ENCODE results near the gene TMEM151B. TPM values are rescaled to one million over a fixed set of nuclear protein-coding genes. Genes with fewer than 3 reads are reported as not detected.

The TMEM151B gene
- total RNA-seq: under 1 TPM; 0.21 to 0.31 TPM
- long read RNA-seq: 0 reads

GRCh38 chr6:44269921-44270525 is at the start of gene TMEM151B:
Gene TMEM151B (plus strand): TSS chr6:44270450. CDS start chr6:44270743, 293 bp downstream.
- ATAC-seq (no peak), DNase-seq (no peak)
- intact Hi-C loops (cut with DNase I, micrococcal nuclease): loop anchor here in 1 of 2 donors (5.0 kb wide), 1 partner anchor 67 kb away; no protein-coding TSS in a partner anchor

- no peak for ATAC-seq
- intact Hi-C loops (cut with DNase I, micrococcal nuclease): no loop called here
- no peak for DNase-seq
Measured at GRCh38 chr6:44220913-44221290, 49.3 kb upstream of the TMEM151B start.

- intact Hi-C loops (cut with DNase I, micrococcal nuclease): no loop called here
- DNase-seq (peak; percentile 95 to 97), ATAC-seq (peak; percentile 80)
Measured at GRCh38 chr6:44221291-44221960, 48.8 kb upstream of the TMEM151B start.

DNA sequence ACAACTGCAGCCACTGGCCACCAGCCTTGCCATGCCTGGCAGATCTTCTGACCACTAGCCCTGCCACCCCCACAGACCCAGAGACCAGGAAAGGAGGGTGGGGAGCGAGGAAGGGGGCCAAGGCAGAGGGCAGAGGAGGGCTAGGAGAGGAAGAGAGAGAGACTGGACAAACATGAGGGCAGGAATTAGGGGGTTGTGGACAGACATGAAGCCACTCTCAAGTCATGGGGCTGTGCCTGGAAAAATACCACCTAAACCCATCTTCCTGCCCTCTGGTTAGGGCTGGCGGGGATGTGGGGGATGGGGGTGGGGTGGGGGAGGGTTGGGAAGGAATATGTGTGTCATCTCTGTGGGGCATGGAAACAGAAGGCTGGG is 48.3 kb upstream of the TMEM151B start:
- no peak for ATAC-seq
- intact Hi-C loops (cut with DNase I, micrococcal nuclease): no loop called here
- no peak for DNase-seq

DNA sequence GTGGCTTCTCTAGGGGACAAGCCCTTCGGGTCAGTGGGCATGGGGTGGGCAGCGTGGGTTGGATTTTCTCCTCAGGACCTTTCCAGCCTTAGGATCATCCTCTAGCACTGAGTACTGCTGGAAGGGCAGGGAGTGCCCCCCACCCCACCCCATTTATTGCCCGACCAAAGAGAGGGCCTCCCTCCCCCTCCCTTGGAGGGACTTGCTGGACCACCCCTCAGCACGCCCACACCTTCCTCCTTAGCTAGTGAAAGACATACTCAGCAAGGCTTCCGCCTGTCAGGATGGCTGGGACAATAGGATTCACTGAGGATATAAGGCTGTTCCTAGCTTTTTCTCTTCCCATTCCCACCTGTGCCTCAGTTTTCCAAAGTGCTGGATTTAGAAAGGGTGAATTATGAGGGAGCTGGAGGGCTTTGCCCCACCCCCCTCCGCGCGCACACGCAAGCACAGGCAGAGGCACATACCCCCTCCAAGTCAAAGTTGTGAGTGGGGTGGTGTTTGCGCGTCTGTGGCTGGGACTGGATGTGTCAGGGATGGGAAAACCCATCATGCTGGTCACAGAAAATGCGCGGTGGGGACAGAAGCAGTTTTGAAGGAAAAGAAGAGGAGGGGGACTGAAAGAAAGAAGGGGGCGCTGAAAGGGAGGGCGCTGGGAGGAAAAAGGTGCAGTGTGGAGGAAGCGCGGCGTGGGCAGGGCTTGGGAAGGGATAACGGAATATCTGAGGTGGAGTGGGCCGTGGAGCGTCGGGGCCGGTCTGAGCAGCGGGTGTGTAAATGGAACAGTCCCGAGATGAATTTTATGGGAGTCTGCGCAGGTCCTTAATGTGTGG is 47.5 kb upstream of the TMEM151B start:
- DNase-seq (no peak), ATAC-seq (no peak)
- intact Hi-C loops (cut with DNase I, micrococcal nuclease): no loop called here

GRCh38 chr6:44223319-44224028 is 46.8 kb upstream of the TMEM151B start, which contains the start of gene SLC29A1:
Gene SLC29A1 (plus strand): TSS chr6:44223595. CDS start chr6:44227314, 3,719 bp downstream.
- peak; percentile 24 for ATAC-seq
- intact Hi-C loops (cut with DNase I, micrococcal nuclease): no loop called here
- DNase-seq: peak; percentile 78 to 83

GRCh38 chr6:44224029-44224964 is 46.0 kb upstream of the TMEM151B start:
- intact Hi-C loops (cut with DNase I, micrococcal nuclease): no loop called here
- DNase-seq (peak in 1 of 2 donors; percentile 31), ATAC-seq (no peak)

GRCh38 chr6:44224965-44225305 is 45.3 kb upstream of the TMEM151B start:
- intact Hi-C loops (cut with DNase I, micrococcal nuclease): no loop called here
- DNase-seq (no peak), ATAC-seq (no peak)

- intact Hi-C loops (cut with DNase I, micrococcal nuclease): no loop called here
- ATAC-seq: no peak
- DNase-seq: no peak
Measured at GRCh38 chr6:44225579-44226325, 44.5 kb upstream of the TMEM151B start.

- DNase-seq (no peak), ATAC-seq (no peak)
- intact Hi-C loops (cut with DNase I, micrococcal nuclease): no loop called here
Measured at GRCh38 chr6:44226368-44227147, 43.7 kb upstream of the TMEM151B start.

DNA sequence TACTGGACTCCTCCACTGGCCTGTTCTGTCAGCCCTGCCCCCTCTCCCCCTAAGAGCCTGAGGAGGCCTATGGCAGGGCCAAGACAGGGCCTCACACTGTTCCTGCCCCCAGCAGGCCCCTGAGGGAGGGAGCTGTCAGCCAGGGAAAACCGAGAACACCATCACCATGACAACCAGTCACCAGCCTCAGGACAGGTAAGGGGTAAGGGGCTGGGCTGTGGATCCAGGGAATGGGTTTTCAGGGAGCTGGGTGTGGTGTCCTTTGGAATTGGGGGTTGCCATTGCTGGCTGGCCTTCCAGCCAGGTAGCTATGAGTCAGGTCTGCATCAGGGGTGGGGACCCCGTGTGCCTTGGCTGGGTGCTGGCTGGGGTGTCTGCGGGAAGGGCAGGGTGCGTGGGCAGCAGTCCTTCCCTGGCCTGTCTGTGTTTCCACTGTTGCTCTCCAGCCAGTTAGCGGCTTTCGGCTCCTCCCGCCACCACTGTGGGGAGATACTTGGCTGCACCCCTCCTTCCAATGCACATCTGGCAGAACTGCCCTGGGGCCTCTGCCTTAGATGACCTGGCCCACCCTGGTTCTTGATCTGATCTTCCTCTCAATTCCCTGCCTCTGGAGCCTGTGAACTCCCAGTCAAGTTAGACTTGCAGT is 43.0 kb upstream of the TMEM151B start:
- no peak for ATAC-seq
- DNase-seq: no peak
- intact Hi-C loops (cut with DNase I, micrococcal nuclease): no loop called here

DNA sequence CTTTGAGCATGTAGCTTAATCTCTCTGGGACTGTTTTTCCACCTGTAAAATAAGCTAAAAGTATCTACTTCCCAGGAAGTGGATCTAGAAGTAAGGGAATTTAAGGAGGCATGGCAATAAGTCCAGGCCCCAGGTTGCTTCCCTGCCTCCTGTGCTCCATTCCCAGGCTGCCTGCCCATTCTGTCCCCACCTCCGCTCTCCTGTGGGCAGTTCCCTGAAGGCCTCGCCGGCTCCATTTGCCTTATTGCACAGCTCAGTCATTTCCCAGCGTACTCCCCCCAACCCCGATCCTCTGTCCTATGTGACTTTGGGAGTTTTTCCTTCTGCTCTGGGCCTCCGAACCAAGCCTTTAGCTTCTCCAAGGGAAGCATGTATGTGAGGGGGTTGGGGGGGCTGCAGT is 42.2 kb upstream of the TMEM151B start:
- DNase-seq: no peak
- intact Hi-C loops (cut with DNase I, micrococcal nuclease): no loop called here

DNA sequence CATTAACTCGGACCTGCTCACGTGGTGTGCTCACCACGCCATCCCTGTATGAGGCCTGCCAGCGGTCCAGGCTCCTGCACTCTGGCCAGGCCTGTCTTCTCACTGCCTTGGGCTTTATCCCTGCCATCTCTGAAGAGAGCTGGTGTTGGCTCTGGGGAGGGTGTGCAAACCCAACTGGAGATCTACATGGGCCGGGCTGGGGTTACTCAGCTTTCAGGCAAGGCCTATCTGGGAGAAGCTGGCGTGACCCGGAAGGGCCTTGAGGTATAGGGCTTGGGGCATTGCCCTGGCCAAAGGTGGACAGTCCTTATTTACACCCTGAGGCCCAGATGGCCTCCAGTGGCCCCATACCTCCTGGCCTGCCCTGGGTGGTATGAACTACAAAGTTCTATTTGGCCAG is 41.8 kb upstream of the TMEM151B start:
- no peak for DNase-seq
- intact Hi-C loops (cut with DNase I, micrococcal nuclease): no loop called here
- no peak for ATAC-seq

More for the DNA sequence above, 42.2 kb upstream of the TMEM151B start:
- no peak for ATAC-seq

- intact Hi-C loops (cut with DNase I, micrococcal nuclease): no loop called here
- ATAC-seq: no peak
Measured at GRCh38 chr6:44228836-44229235, 41.4 kb upstream of the TMEM151B start.

DNA sequence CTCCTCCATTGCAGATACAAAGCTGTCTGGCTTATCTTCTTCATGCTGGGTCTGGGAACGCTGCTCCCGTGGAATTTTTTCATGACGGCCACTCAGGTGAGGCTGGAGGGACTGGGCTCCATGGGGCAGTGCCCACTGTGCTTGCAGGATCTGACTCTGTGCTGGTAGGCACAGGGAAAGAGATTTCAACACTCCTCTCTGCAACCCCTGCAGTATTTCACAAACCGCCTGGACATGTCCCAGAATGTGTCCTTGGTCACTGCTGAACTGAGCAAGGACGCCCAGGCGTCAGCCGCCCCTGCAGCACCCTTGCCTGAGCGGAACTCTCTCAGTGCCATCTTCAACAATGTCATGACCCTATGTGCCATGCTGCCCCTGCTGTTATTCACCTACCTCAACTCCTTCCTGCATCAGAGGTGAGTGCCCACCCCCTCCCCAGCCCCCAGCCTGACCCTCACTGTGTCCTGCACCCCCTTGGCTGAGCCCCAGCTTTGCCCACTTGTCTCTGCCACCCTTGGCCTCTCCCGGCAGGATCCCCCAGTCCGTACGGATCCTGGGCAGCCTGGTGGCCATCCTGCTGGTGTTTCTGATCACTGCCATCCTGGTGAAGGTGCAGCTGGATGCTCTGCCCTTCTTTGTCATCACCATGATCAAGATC is 40.7 kb upstream of the TMEM151B start:
- DNase-seq: no peak
- no peak for ATAC-seq
- intact Hi-C loops (cut with DNase I, micrococcal nuclease): loop anchor here in 1 of 2 donors (5.0 kb wide), 1 partner anchor 57 kb away; no protein-coding TSS in a partner anchor

More at GRCh38 chr6:44228836-44229235, 41.4 kb upstream of the TMEM151B start:
- no peak for DNase-seq

Data from left colon (tissue), 2 donors.